AG10803 (cell line): ENCODE measurements around the gene STAG3.
"Not testable (repeated sequence)": the region's sequence is repeated elsewhere in the genome, so short reads cannot be mapped to it uniquely, and the experiment has no call there.

Source experiments
- DNase-seq: peaks from one replicate; pipeline ENCODE4 v3.0.0; 2010; ENCODE audit warnings: low read depth
- H3K4me3 ChIP-seq: 2 replicates; pipeline ENCODE4 v1.5.1; 2011; ENCODE audit warnings: mild to moderate bottlenecking, low read length, control low read depth
- TF ChIP-seq, protein P1 (sequence below): conservative IDR thresholded peaks from 2 replicates; pipeline ENCODE4 v1.5.1; 2011; ENCODE audit warnings: mild to moderate bottlenecking, low read length, control low read depth, inconsistent platforms

STAG3 gene

GRCh38 chr7:100185726-100186125 lies 8.0 kb downstream of the STAG3 start:
- H3K4me3 ChIP-seq, result no peak overlapping the region
- no peak for DNase-seq
- TF ChIP-seq, protein P1, sequence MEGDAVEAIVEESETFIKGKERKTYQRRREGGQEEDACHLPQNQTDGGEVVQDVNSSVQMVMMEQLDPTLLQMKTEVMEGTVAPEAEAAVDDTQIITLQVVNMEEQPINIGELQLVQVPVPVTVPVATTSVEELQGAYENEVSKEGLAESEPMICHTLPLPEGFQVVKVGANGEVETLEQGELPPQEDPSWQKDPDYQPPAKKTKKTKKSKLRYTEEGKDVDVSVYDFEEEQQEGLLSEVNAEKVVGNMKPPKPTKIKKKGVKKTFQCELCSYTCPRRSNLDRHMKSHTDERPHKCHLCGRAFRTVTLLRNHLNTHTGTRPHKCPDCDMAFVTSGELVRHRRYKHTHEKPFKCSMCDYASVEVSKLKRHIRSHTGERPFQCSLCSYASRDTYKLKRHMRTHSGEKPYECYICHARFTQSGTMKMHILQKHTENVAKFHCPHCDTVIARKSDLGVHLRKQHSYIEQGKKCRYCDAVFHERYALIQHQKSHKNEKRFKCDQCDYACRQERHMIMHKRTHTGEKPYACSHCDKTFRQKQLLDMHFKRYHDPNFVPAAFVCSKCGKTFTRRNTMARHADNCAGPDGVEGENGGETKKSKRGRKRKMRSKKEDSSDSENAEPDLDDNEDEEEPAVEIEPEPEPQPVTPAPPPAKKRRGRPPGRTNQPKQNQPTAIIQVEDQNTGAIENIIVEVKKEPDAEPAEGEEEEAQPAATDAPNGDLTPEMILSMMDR, result no peak

DNA sequence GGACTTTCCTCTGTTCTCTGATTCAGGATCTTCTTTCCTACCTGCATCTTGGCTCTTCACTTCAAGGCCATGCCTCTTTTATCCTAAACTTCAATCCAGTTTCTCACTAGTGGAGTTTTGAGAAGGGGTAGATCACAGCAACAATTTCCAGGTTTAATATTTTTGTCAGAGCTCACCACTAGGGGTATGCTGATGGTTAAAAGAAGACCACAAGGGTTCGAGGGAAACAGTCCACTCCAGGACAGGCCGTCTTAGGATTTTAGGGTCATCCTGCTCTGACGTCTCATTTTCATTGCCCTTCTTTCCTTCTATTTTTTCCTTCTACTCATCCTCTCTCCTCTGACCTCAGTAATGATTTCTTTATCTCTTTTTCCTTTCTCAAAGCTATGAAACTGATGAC lies 11.3 kb downstream of the STAG3 start:
- TF ChIP-seq, protein P1, result no peak
- no peak overlapping the region for H3K4me3 ChIP-seq
- DNase-seq, result no peak

GRCh38 chr7:100190048-100190711 lies 12.5 kb downstream of the STAG3 start:
- no peak overlapping the region for H3K4me3 ChIP-seq
- TF ChIP-seq, protein P1, result peak; percentile 58
- DNase-seq, result peak; percentile 64

DNA sequence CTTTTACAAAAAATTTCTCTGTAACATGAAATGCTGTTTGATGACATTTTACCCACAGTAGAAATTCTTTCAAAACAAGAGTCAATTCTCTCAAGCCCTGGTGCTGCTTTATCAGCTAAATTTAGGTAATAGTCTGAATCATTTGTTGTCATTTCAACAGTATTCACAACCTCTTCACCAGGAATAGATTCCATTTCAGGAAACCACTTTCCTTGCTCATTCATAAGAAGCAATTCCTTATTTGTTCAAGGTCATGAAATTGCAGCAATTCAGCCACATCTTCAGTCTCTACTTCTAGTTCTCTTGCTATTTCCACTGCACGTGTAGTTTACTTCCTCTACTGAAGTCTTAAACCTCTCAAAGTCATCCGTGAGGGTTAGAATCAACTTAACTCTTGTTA lies 14.1 kb downstream of the STAG3 start:
- H3K4me3 ChIP-seq, result no peak overlapping the region
- peak; percentile 66 for DNase-seq
- TF ChIP-seq, protein P1, result no peak

GRCh38 chr7:100192281-100192862 lies 14.7 kb downstream of the STAG3 start:
- not testable (repeated sequence) for DNase-seq, H3K4me3 ChIP-seq

- DNase-seq, result no peak
- TF ChIP-seq, protein P1, result no peak
- no peak overlapping the region for H3K4me3 ChIP-seq
These were observed 15.3 kb downstream of the STAG3 start for GRCh38 chr7:100192969-100193368.

GRCh38 chr7:100195222-100195621 lies 17.5 kb downstream of the STAG3 start:
- TF ChIP-seq, protein P1, result no peak
- DNase-seq, result no peak
- no peak overlapping the region for H3K4me3 ChIP-seq

- not testable (repeated sequence) for DNase-seq, H3K4me3 ChIP-seq
These were observed 18.2 kb downstream of the STAG3 start for GRCh38 chr7:100195901-100196322.
